SK-N-SH treated with all-trans-retinoic acid at 6 μM for 48 hours (cell line): Measurements from ENCODE around the gene ISCA2.

Experiments
- ATAC-seq: fragments of 200-7000 bp; cut with Tn5 transposase; 3 replicates; pipeline ENCODE4 v1.9.1; 2020; ENCODE audit warnings: mild to moderate bottlenecking, moderate library complexity
- ARNTL ChIP-seq: fragments of 450-650 bp; formaldehyde crosslinking; IDR thresholded peaks from 2 replicates; pipeline ENCODE4 v1.5.0; 2020; ENCODE audit warnings: low read depth, mild to moderate bottlenecking, moderate library complexity, borderline replicate concordance
- BACH2 ChIP-seq: fragments of 250-450 bp; sonication (Bioruptor Pico); IDR thresholded peaks from 2 replicates; pipeline ENCODE4 v1.9.0; 2021; ENCODE audit warnings: mild to moderate bottlenecking, borderline replicate concordance
- CREB5 ChIP-seq: fragments of 250-450 bp; sonication (Bioruptor Pico); IDR thresholded peaks from 2 replicates; pipeline ENCODE4 v1.5.1; 2020; ENCODE audit warnings: low read depth, mild to moderate bottlenecking, moderate library complexity
- CSRNP3 ChIP-seq: fragments of 250-450 bp; sonication (Bioruptor Pico); IDR thresholded peaks from 2 replicates; pipeline ENCODE4 v1.5.1; 2021; ENCODE audit warnings: mild to moderate bottlenecking, moderate library complexity
- ESRRG ChIP-seq: fragments of 250-450 bp; sonication (Bioruptor Pico); IDR thresholded peaks from 2 replicates; pipeline ENCODE4 v1.6.1; 2021; ENCODE audit warnings: mild to moderate bottlenecking
- GLIS3 ChIP-seq: fragments of 250-450 bp; sonication (Bioruptor Pico); IDR thresholded peaks from 2 replicates; pipeline ENCODE4 v1.5.0; 2020; ENCODE audit warnings: mild to moderate bottlenecking, moderate library complexity
- ISL1 ChIP-seq: fragments of 250-450 bp; sonication (Bioruptor Pico); IDR thresholded peaks from 2 replicates; pipeline ENCODE4 v2.1.2; 2022; ENCODE audit warnings: mild to moderate bottlenecking, moderate library complexity
- PATZ1 ChIP-seq: fragments of 250-450 bp; sonication (Bioruptor Pico); IDR thresholded peaks from 2 replicates; pipeline ENCODE4 v1.8.0; 2020; ENCODE audit warnings: mild to moderate bottlenecking, moderate library complexity, borderline replicate concordance
- POU6F1 ChIP-seq: fragments of 250-450 bp; sonication (Bioruptor Pico); IDR thresholded peaks from 2 replicates; pipeline ENCODE4 v1.8.0; 2021; ENCODE audit warnings: low read depth, mild to moderate bottlenecking, moderate library complexity, borderline replicate concordance
- PPARA ChIP-seq: fragments of 250-450 bp; sonication (Bioruptor Pico); IDR thresholded peaks from 2 replicates; pipeline ENCODE4 v1.5.0; 2020; ENCODE audit warnings: mild to moderate bottlenecking, borderline replicate concordance
- RARB ChIP-seq: fragments of 250-450 bp; sonication (Bioruptor Pico); IDR thresholded peaks from 2 replicates; pipeline ENCODE4 v1.8.0; 2021; ENCODE audit warnings: mild to moderate bottlenecking, moderate library complexity
- SNAI2 ChIP-seq: fragments of 250-450 bp; sonication (Bioruptor Pico); IDR thresholded peaks from 2 replicates; pipeline ENCODE4 v1.5.0; 2020; ENCODE audit warnings: mild to moderate bottlenecking, moderate library complexity
- TOX ChIP-seq: fragments of 250-450 bp; sonication (Bioruptor Pico); IDR thresholded peaks from 2 replicates; pipeline ENCODE4 v1.8.0; 2021; ENCODE audit warnings: mild to moderate bottlenecking, moderate library complexity, borderline replicate concordance
- ZFP3 ChIP-seq: fragments of 250-450 bp; sonication (Bioruptor Pico); IDR thresholded peaks from 2 replicates; pipeline ENCODE4 v1.5.0; 2020; ENCODE audit warnings: mild to moderate bottlenecking, moderate library complexity
- ZFP30 ChIP-seq: fragments of 450-650 bp; formaldehyde crosslinking; IDR thresholded peaks from 2 replicates; pipeline ENCODE4 v1.5.0; 2022; ENCODE audit warnings: mild to moderate bottlenecking, moderate library complexity
- ZNF565 ChIP-seq: fragments of 450-650 bp; formaldehyde crosslinking; conservative IDR thresholded peaks from 2 replicates; pipeline ENCODE4 v1.5.0; 2020; ENCODE audit warnings: low read depth, mild to moderate bottlenecking, moderate library complexity
- ZNF70 ChIP-seq: fragments of 450-650 bp; formaldehyde crosslinking; IDR thresholded peaks from 2 replicates; pipeline ENCODE4 v1.5.0; 2020; ENCODE audit warnings: mild to moderate bottlenecking, moderate library complexity

Gene ISCA2

GRCh38 chr14:74495356-74495755 lies 1.8 kb downstream of the ISCA2 start:
- ATAC-seq, result no peak
- TF ChIP-seq CSRNP3 (CRISPR knock-in tag) (no peak), ISL1 (CRISPR knock-in tag) (0 out of 2 replicates have a peak, but pooled peaks have one; percentile 19)

- peak; percentile 15; the same call in 1 of the 3 replicates for ATAC-seq
Observed at GRCh38 chr14:74500417-74501134, 7.0 kb downstream of the ISCA2 start.

GRCh38 chr14:74501135-74501614 lies 7.6 kb downstream of the ISCA2 start:
- no peak for TF ChIP-seq RARB (CRISPR knock-in tag)
- TF ChIP-seq ZFP3, result no peak
- no peak for TF ChIP-seq CREB5 (CRISPR knock-in tag)
- TF ChIP-seq ARNTL, result no peak
- no peak for TF ChIP-seq GLIS3 (CRISPR knock-in tag)
- TF ChIP-seq PPARA (CRISPR knock-in tag), result no peak
- no peak for TF ChIP-seq POU6F1 (CRISPR knock-in tag)
- TF ChIP-seq CSRNP3 (CRISPR knock-in tag), result no peak
- ATAC-seq, result peak; percentile 78

More at GRCh38 chr14:74500417-74501134, 7.0 kb downstream of the ISCA2 start:
- TF ChIP-seq SNAI2 (CRISPR knock-in tag) (no peak), CREB5 (CRISPR knock-in tag) (no peak), ZFP30 (no peak), ZNF565 (CRISPR knock-in tag) (no peak), CSRNP3 (CRISPR knock-in tag) (no peak), ESRRG (no peak), ZNF70 (CRISPR knock-in tag) (no peak)

GRCh38 chr14:74501691-74502090 lies 8.1 kb downstream of the ISCA2 start:
- ATAC-seq, result no peak
- TF ChIP-seq TOX (CRISPR knock-in tag) (no peak), ISL1 (CRISPR knock-in tag) (no peak), ESRRG (no peak), CSRNP3 (CRISPR knock-in tag) (no peak), POU6F1 (CRISPR knock-in tag) (no peak), CREB5 (CRISPR knock-in tag) (no peak), PPARA (CRISPR knock-in tag) (no peak), PATZ1 (CRISPR knock-in tag) (no peak), BACH2 (no peak), ZNF565 (CRISPR knock-in tag) (no peak), ZFP3 (no peak), ZFP30 (no peak)
- TF ChIP-seq, all 23 proteins: peak for 0
